Stimulated activated naive CD4-positive, alpha-beta T cell treated with Interleukin-2 at 50 U/mL for 16 hours (primary cell): ENCODE data around the gene SLC51B.
"Not testable (repeated sequence)": the region's sequence is repeated elsewhere in the genome, so short reads cannot be mapped to it uniquely, and the experiment has no call there.

ENCODE experiments used
- DNase-seq: peaks from one replicate; lab custom pipeline; 2025; lab: John Stamatoyannopoulos, UW

The SLC51B gene

DNA sequence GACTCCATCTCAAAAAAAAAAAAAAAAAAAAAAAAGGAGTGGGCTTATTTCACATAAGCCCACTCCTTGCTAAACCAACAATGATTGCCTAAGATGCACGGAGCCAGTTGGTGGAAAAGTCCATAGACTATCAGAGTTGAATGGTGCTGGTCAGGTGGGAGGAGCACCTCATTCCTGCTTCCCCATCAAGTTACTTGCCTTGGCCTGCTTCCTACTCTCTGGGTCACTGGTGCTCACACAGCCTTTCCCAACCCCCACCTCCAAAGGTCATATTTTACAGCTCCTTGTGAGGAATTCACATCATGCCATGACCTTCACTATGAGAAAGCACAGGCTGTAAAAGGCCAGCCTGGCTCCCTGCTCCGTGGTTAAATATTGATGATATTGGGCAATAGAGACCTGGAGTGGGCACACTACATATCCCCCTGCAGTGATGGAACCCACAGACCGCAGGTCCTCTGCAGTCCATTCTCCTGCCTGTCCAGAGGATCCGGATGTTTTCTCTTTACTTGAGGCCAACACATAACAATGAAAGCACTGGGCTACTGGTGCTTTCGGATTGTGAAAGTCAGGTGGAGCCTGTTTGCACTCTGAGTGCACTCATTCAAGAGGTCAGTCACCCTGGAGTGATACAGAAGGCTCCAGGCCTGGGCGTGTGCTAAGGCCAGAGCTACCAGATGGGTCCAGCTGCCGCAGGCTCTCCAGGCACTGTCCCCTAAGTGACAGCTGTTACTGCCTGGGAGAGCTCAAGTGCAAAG, at the start of gene SLC51B:
Gene SLC51B (plus strand): TSS at position 664 of the 758 bp plus-strand sequence. CDS start 4,618 bp downstream, outside the sequence.
- no peak for DNase-seq

DNA sequence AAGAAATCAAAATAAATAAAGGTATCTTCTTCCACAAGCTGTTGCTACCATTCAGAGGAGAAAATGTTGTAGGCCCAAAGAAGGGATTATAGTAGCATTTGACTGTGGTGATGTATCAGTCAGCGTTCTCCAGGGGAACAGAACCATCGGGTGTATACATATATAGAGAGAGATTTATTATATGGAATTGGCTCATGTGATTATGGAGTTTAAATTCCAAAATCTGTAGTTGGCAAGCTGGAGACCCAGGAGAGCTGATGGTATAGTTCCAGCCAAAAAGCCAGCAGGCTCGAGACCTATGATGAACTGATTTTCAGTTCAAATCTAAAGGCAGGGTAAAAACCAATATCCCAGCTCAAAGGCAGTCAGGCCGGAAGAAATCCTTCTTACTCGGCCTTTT, 48.1 kb upstream of the SLC51B start:
- no peak for DNase-seq

DNA sequence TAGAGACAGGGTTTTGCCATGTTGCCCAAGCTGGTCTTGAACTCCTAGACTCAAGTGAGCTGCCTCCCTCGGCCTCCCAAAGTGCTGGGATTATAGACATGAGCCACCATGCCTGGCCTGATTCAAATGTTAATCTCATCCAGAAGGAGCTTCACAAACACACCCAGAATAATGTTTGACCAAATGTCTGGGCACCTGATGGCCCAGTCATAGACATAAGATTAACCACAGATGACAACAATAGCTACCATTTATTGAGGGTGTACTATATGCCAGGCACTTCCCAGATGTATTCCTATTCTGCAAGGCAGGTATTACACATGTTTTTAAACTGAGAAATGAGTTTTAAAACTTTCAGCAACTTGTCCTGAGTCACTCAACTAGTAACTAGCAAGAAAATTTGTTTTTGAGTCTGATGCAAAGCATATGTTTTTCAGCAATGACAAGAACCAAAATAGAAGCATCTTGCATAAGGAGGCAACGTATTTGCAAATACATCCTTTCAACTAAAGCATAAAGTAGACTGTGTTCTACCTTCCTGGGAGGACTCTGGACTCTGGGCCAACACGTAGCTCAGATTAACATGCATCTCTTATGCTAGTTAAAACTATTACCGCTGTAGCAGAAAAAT, 47.3 kb upstream of the SLC51B start:
- DNase-seq = no peak

DNA sequence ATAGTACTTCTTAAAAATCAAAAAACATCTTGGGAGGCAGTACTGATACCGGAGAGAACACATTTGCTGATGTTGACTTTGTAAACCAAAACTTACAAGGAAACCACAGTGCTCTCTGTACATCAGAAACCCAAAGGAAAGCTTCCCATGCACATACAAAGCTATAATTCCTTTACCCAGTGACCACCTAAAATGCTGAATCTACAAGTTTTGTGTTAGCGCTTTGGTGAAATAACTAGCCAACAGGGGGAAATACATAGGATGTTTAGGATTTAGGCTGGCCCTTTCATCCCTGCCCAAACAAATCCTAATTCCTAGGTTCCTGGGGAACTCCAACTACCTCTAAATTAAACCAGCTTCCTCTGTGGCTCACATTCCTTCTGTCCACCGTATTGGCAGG, 40.2 kb upstream of the SLC51B start:
- no peak for DNase-seq

DNA sequence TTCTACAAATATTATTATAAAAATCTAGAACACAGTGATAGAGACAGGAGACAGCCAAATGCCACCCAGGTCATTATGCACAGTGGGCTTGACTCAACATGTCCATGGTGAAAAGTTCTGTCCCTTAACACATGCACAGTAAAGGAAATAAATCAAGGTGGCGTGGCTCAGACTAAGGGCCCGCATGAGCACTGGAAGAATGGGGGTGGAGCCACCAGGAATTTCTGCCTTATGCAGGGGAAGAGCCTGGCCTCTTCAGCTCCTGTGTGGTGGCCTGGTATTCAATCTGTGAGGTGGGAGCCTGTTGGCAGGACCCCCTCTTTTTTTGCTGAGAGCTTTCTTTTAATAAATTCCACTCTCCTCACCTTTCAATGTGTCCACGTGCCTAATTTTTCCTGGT, 38.3 kb upstream of the SLC51B start:
- DNase-seq = no peak

DNA sequence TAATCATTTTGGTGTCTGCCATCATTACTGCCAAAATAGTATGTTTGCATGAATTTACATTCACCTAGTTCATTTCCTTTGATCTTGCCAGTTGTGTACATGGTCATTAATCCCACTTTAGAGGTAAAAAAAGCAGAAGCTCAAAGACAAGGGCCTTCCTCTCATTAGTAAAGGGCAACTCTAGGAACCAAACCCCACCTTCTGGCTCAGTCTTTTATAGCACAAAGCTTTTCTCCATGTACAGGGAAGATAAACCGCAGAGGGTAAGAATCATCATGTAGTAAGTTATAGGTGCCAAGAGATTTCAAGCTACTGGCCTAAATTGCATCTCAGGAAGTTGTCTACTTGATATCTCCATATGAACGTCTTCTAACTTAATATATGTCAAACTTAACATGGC, 36.2 kb upstream of the SLC51B start:
- no peak for DNase-seq

DNA sequence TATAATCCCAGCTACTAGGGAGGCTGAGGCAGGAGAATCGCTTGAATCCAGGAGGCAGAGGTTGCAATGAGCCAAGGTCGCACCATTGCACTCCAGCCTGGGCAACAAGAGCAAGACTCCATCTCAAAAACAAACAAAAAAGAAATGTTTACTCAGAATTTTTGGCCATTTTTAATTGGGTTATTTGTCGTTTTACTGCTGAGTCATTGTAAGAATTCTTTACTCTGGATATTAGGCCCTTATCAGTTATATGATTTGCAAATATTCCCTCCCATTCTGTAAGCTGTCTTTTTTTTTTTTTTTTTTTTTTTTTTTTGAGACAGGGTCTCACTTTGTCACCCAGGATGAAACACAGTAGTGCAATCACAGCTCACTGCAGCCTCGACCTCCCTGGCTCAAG, 34.0 kb upstream of the SLC51B start:
- DNase-seq = not testable (repeated sequence)

DNA sequence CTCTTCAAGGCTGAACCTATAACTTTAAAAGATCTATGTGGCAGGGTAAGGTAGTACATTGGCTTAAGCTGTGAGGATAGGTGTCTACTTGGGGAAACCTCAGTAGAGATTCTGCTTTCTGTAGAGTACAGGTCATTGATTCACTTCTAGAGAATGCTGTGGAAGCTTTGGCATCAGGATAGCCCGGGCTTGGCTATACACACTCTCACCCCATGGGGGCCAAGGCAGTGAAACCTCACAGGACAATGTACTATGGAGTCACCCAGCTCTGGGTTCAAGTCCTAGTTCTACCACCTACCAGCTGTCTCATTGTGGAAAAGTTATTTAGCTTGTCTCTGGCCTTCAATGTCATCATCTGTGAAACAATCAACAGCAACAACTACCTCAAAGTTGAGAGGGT, 24.8 kb upstream of the SLC51B start:
- DNase-seq = no peak

DNA sequence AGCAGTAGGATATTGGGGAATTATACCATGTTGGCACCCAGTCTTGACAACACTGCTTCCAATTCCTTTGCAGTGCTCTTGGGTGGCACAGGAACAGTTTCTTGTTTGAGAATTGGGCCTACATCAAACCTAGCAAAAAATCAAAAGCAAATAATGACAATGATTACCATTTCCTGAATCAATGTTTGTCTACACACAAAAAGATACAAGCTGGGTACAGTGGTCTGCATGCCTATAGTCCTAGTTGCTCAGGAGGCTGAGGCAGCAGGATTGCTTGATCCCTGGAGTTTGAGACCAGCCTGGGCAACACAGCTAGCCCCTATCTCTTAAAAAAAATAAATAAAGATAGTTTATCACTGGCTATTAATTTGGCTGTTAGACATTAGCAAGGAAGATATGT, 23.7 kb upstream of the SLC51B start:
- no peak for DNase-seq

DNA sequence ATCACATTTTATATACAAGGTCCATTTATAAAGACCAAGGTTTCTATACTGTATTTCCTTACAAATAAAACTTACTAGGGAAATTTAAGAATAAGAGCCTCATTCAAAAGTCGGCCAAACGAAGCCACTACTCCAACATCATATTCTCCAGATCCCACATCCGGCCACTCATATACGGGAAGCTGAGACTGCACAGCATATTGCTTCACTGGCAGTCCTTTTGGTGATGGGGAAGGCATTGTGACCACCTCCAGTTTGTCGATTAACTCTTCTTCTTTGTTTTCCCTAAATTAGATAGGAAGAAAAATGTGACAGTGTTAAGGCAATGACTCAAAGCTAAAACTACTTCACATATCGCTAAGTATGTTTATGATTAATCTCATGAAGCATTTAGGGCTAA, 18.4 kb upstream of the SLC51B start:
- DNase-seq = no peak

DNA sequence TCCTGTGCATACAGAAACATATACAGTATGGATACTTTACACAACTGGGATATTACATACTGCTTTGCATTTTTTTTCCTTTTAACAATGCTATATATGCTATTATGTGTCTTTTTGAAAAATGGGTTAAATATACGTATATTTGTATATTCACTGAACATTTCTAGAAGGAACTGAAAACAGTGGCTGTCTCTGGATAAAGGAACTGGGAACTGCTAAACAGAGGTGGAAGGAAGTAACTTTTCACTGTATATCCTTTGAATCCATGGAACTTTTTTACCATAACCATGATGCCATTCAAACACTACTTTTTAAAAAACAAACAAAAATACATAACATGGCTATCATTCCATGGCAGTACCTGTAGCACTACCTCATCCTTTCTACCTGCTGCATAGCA, 17.6 kb upstream of the SLC51B start:
- DNase-seq = no peak

DNA sequence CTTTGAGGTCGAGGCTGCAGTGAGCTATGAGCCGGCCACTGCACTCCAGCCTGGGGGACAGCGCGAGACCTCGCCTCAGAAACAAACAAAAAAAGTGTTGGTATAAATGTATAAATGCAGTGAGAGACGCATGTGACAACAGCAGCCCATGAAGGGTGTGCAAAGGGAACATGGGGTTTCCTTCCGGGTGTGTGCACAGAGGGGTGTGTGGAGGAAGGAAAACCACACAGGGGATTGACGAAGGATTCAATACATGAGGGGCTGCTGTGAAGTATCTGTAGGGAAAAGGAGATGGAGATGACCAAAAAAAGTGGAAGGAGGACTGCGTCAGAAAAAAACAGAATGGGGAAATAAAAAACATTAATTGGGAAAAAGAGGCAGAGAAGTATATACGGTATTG, 16.8 kb upstream of the SLC51B start:
- no peak for DNase-seq

DNA sequence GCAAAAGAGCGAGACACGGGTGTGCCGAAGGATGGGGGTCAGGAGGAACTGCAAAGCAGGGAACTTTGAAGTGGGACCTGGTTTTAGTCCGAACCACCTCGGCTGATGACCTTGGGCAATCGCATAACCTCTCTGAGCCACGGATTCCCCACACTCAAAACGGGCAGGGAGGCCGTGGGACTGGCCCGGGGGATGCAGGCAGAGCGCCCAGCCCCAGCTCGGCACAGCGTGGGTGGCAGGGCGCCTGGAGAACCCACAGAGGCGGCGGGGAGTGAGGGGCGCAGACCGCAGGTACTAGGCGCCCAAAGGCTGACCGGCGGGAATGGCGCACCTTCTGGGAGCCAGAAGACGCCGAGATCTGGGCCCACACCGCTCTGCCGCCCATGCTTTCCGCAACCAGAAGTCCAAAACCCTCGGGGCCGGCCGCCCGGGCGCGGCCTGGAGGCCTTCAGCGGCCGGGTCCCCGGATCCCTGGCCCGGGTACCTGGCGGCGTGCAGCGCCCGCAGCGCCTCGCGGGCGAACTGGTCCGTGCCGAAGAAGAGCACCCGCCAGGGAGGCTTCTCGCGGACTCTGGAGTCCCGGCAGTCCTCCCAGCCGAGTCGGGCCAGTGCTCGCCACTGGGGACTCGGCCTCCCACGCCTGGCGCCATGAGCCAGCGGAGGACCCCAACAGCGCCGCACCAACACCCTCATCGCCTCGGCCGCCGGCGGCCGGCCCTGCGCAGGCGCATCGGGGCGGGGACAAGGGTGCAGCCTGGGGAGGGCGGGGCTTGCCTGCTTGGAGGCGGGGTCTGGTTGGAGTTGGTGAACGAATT, 16.1 kb upstream of the SLC51B start, which contains the start of gene MTFMT:
Gene MTFMT (minus strand): TSS at position 719 of the 815 bp plus-strand sequence. CDS start 26 bp downstream, at position 693.
- DNase-seq = peak; percentile 91

DNA sequence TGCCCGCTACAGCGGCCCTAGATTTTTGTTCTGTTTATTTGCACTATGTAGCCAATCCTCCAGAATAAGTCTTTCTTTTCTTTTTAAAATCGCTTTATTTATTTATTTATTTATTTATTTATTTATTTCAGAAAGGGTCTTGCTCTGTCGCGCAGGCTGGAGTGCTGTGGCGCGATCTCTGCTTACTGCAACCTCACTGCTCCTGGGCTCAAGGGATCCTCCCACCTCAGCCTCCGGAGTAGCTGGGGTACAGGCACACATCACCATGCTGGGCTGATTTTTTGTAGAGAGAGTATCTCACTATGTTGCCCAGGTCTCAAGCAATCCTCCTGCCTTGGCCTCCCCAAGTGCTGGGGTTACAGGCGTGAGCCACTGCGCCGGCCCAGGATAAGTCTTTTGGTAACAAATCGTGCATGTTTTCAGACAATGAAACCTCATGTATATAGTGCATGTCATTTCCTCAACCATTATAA, 15.4 kb upstream of the SLC51B start:
- no peak for DNase-seq

DNA sequence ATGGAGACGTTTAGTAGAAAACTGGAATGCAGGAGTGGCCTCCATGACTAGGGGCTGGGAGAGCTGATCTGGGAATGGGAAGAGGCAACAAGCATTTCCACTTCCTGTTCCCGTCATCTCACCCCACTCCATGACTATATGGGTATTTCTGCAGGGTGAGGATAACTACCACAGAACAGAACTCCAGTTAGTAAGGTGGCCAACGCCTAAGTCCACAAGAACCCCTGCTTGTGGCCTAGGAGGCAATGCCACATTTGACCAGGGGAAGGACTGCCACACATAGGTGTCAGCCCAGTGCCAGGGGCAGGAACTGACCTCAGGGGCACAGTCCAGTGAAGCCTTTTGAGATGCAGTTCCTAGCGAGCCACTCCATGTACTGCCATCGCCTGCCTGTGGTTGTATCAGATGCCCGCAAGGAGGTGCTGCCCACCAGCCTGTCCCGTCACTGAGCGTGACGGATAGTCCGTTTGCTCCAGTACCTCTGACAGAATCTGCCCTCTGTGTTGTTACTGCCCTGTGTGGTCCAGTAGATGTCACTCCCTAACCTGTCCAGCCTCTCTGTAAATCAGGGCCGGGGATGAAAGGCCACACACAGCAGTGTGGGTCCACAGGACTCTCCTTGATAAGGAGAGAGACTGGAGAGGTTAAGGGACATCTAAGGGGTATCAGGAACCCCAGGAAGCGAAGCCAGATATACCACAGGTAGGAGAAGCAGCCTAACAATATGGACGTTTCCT, 12.2 kb upstream of the SLC51B start:
- DNase-seq = peak; percentile 7

DNA sequence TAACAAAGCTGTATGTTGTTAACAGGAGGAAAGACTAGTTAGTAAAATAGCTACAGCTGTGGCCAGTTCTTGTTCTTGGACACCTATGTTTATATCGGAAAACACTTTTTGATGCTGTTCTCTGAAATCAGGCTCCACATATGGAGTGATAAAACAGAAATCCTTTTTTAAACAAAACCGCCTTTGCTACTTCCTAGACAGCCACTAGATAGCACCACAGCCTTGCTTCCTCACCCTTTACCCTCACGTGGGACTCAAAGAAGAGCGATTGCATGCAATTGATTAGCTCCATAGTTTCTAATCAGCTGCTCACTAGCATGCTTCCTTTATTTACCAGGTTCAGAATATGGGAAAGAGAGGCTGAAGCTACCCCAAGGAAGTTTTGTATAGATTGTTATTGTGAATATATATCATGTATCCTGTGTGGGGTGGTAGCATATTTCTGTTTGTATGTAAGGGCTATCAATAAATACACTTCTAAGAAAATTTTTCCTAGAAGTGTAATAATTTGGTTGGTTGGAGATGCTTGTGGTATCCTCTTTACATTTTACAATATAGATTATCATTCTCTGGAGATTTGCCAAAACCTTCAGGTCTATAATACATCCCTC, 11.4 kb upstream of the SLC51B start:
- DNase-seq = no peak

DNA sequence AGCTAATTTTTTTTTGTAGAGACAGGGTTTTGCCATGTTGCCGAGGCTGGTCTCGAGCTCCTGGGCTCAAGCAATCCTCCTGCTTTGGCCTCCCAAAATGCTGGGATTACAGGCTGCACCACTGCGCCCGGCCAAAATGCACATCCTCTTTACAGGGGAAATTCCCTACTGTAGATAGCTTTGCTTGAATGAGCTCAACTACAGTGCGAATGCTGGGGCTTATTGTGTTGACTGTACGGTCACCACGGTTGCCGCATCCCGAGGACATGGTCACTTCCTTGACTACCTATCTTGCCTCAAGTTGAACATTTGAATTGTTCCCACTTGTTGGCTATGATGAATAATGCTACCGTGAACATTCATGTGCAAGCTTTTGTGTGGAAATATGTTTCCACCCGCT, 10.5 kb upstream of the SLC51B start:
- no peak for DNase-seq

DNA sequence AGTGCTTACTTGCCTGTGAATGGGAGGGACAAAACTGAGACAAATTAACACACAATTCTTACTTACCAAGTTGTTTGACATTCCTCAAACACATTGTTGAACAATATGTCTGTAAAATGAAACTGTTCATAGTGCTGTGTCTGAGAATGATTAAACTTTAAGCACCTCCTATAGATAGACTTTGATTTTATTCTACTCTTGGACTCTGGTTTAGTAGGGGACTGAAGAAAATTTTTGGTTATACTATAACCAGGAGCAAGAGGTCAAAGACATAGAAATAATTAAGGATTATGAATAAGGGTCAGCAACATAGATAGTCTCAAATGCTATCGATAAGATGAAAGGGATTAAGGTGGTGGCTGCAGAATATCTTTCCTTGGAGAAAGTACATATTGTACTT, 7.9 kb upstream of the SLC51B start:
- DNase-seq = no peak

DNA sequence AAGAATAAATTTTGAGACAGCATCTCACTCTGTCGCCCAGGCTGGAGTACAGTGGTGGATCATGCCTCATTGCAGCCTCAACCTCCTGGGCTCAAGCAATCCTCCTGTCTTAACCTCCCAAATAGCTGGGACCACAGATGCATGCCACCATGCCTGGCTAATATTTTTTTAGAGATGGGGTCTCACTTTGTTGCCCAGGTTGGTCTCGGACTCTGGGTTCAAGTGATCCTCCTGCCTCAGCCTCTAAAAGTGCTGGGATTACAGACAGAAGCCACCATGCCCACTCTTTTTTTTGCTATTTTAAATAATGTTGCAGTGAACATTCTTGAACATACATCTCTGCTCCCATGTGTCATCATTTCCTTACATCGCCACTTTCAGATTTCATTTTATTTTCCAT, 6.8 kb upstream of the SLC51B start:
- no peak for DNase-seq

DNA sequence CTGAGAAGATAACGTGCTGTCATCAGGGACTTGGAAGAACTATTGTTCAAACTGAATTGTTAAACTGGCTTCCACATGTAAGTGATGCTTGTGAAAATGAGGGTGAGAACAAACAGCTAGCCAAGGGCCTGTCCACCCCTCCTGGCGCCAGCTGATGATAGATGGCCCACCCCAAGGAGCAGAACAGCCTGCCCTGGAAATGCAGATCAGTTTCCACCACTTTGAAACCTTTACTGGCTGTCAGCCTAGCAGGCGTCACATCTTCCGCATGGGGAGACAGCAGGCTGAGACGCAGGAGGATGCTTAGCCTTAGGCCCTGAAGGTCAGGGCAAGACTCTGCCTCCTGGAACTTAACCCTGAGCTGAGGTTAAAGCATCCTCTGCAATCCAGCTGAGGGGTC, 6.4 kb upstream of the SLC51B start:
- DNase-seq = no peak

DNA sequence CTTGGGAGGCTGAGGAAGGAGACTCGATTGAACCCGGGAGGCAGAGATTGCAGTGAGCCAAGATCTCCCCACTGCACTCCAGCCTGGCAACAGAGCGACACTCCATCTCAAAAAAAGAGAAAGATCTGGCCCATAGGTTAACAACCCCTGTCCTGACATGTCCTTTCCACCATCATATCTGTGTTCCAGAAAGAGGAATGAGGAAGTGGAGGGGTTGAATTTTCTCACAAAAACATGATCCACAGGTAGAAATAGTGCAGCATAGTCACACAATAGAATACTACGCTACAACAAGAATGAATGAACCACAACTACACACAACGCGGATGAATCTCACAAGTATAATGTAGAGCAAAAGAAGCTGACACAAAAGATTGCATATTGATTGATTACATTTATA, 4.7 kb upstream of the SLC51B start:
- no peak for DNase-seq

DNA sequence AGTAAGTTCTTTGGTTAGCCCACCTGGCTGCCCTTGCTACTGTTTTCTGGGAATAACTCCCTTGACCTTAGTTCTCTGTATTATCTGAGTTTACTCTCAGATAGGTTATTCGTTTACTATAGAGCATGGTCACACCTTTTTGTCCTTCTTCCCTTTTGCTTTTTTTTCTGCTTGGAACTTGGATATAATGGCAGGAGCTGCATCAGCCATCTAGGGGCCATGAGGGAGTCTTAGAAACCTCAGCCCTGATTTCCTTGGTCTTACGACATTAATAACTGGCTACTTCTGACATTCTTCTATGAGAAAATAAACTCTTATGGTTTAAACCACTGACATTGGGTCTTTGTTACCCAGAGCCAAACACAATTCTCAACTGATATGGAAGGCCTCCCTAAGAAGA, 3.4 kb upstream of the SLC51B start:
- DNase-seq = no peak
